SK-N-SH (cell line): ENCODE results near the gene AGO1. TPM values are rescaled to one million over a fixed set of nuclear protein-coding genes. Genes with fewer than 3 reads are reported as not detected.
A peak's percentile ranks its signal among the peaks of the same experiment; 100 is the strongest.

Experiments
- CTCF ChIA-PET: fragments of 300-600, 350-600 bp; formaldehyde crosslinking; extraction: SDS; loops from one replicate; lab custom pipeline; 2021; lab: Yijun Ruan, JAX
- POLR2A ChIA-PET: fragments of 350-600 bp; sonication (Branson Sonifier 250); formaldehyde crosslinking; extraction: SDS; loops from one replicate; lab custom pipeline; 2020; ENCODE audit warnings: antibody characterized with exemption, inconsistent platforms; lab: Yijun Ruan, JAX
- DNase-seq: peaks from one replicate; pipeline ENCODE4 v3.0.0; 2012
- H2AFZ ChIP-seq: fragments of 200-600 bp; sonication (generic); 2 replicates; pipeline ENCODE4 v1.8.1; 2016; ENCODE audit warnings: antibody characterized with exemption, mild to moderate bottlenecking, low read depth
- H3F3A ChIP-seq: fragments of 200-600 bp; sonication (generic); replicated peaks from 2 replicates; pipeline ENCODE3; 2016; ENCODE audit warnings: antibody characterized with exemption, mild to moderate bottlenecking; ENCODE audit not compliant: insufficient read depth
- H3K27ac ChIP-seq, 2 experiments: fragments of 200-500 bp in 1 of 2; fragments of 200-600 bp in 1 of 2; sonication (Bioruptor generic) in 1 of 2; sonication (generic), shearing (Covaris generic) in 1 of 2; 2 replicates each; pipeline versions ENCODE4 v1.5.1 to v1.6.1; 2014 to 2016; ENCODE audit warnings: low read depth in 2 of 2, inconsistent platforms in 1 of 2, low read length in 1 of 2, mild to moderate bottlenecking in 1 of 2, mixed read lengths in 1 of 2
- H3K27me3 ChIP-seq: fragments of 200-600 bp; sonication (generic), shearing (Covaris generic); 2 replicates; pipeline ENCODE4 v1.6.1; 2016; ENCODE audit warnings: mixed run types; ENCODE audit not compliant: insufficient read depth
- H3K36me3 ChIP-seq, 2 experiments: fragments of 200-500 bp in 1 of 2; fragments of 200-600 bp in 1 of 2; sonication (Bioruptor generic) in 1 of 2; sonication (generic) in 1 of 2; replicated peaks in 1 of 2; 2 replicates each; pipeline versions ENCODE3 to v1.5.1; 2014 to 2016; ENCODE audit warnings: low read length in 1 of 2, mild to moderate bottlenecking in 1 of 2; ENCODE audit not compliant: insufficient read depth in 2 of 2, control insufficient read depth in 1 of 2
- H3K4me1 ChIP-seq, 2 experiments: fragments of 200-500 bp in 1 of 2; fragments of 200-600 bp in 1 of 2; sonication (Bioruptor generic) in 1 of 2; sonication (generic), shearing (Covaris generic) in 1 of 2; 2 replicates each; pipeline versions ENCODE4 v1.5.1 to v1.6.1; 2014 to 2016; ENCODE audit warnings: low read depth in 1 of 2, low read length in 1 of 2, mixed run types in 1 of 2; ENCODE audit not compliant: insufficient read depth in 2 of 2, control insufficient read depth in 1 of 2
- H3K4me2 ChIP-seq: fragments of 200-600 bp; sonication (generic), shearing (Covaris generic); 2 replicates; pipeline ENCODE4 v1.6.1; 2017; ENCODE audit warnings: mixed run types
- H3K4me3 ChIP-seq, 2 experiments: fragments of 200-500 bp in 1 of 2; fragments of 200-600 bp in 1 of 2; sonication (Bioruptor generic) in 1 of 2; sonication (generic), shearing (Covaris generic) in 1 of 2; 2 replicates each; pipeline versions ENCODE4 v1.5.1 to v1.8.1; 2014 to 2016; ENCODE audit warnings: low read depth in 2 of 2, inconsistent platforms in 1 of 2, low read length in 1 of 2, mild to moderate bottlenecking in 1 of 2, mixed read lengths in 1 of 2, moderate library complexity in 1 of 2
- H3K79me2 ChIP-seq: fragments of 200-600 bp; sonication (generic); 2 replicates; pipeline ENCODE4 v1.8.1; 2017; ENCODE audit warnings: mild to moderate bottlenecking; ENCODE audit not compliant: insufficient read depth
- H3K9ac ChIP-seq: fragments of 200-600 bp; sonication (generic); 2 replicates; pipeline ENCODE4 v1.6.1; 2017; ENCODE audit warnings: mixed run types
- H3K9me2 ChIP-seq: fragments of 200-600 bp; sonication (generic); 2 replicates; pipeline ENCODE4 v1.6.1; 2017; ENCODE audit warnings: mixed run types
- H3K9me3 ChIP-seq: fragments of 200-600 bp; sonication (generic); 2 replicates; pipeline ENCODE4 v1.6.1; 2017; ENCODE audit warnings: mixed run types, mild to moderate bottlenecking, moderate library complexity
- H4K20me1 ChIP-seq: fragments of 200-600 bp; sonication (generic); 2 replicates; pipeline ENCODE4 v1.6.1; 2017; ENCODE audit warnings: mild to moderate bottlenecking, mixed run types; ENCODE audit not compliant: insufficient read depth
- CHD2 ChIP-seq: fragments of 150-350 bp; IDR thresholded peaks from 2 replicates; pipeline ENCODE4 v1.6.1; 2018; ENCODE audit warnings: low read length; ENCODE audit not compliant: partially characterized antibody
- EP300 ChIP-seq, 2 experiments: IDR thresholded peaks; 2 replicates each; pipeline versions ENCODE4 v1.4.0 to v1.6.1; 2012; ENCODE audit warnings: borderline replicate concordance in 1 of 2, low read depth in 1 of 2, low read length in 1 of 2
- FOXJ3 ChIP-seq: sonication (generic); formaldehyde crosslinking; IDR thresholded peaks from 2 replicates; pipeline ENCODE4 v1.5.1; 2020; ENCODE audit warnings: mild to moderate bottlenecking, missing genetic modification reagents
- FOXM1 ChIP-seq: IDR thresholded peaks from 2 replicates; pipeline ENCODE4 v1.4.0; 2012; ENCODE audit warnings: low read depth, mild to moderate bottlenecking
- GABPA ChIP-seq: IDR thresholded peaks from 2 replicates; pipeline ENCODE4 v1.4.0; 2012; ENCODE audit warnings: low read depth, mild to moderate bottlenecking
- MEF2A ChIP-seq: IDR thresholded peaks from 2 replicates; pipeline ENCODE4 v1.4.0; 2012; ENCODE audit warnings: low read depth, borderline replicate concordance
- MXI1 ChIP-seq: IDR thresholded peaks from 2 replicates; pipeline ENCODE4 v1.6.1; 2012; ENCODE audit warnings: mild to moderate bottlenecking, low read depth, low read length, improper control_type of control experiment
- NFIC ChIP-seq: IDR thresholded peaks from 2 replicates; pipeline ENCODE4 v1.4.0; 2012; ENCODE audit warnings: borderline replicate concordance
- NRF1 ChIP-seq: IDR thresholded peaks from 2 replicates; pipeline ENCODE4 v1.6.1; 2012; ENCODE audit warnings: low read depth, mild to moderate bottlenecking, low read length
- POLR2AphosphoS5 ChIP-seq: IDR thresholded peaks from 2 replicates; pipeline ENCODE4 v1.6.1; 2012; ENCODE audit warnings: low read depth, low read length
- RAD21 ChIP-seq: IDR thresholded peaks from 2 replicates; pipeline ENCODE4 v1.6.1; 2012; ENCODE audit warnings: mild to moderate bottlenecking, low read length
- RCOR1 ChIP-seq: fragments of 150-350 bp; IDR thresholded peaks from 2 replicates; pipeline ENCODE4 v1.6.1; 2017; ENCODE audit warnings: antibody characterized with exemption, low read length
- RFX5 ChIP-seq: IDR thresholded peaks from 2 replicates; pipeline ENCODE4 v1.6.1; 2012; ENCODE audit warnings: mild to moderate bottlenecking, improper control_type of control experiment, low read length
- SIN3A ChIP-seq: IDR thresholded peaks from 2 replicates; pipeline ENCODE4 v1.6.1; 2012; ENCODE audit warnings: low read depth, mild to moderate bottlenecking, low read length, moderate library complexity, borderline replicate concordance
- TAF1 ChIP-seq: IDR thresholded peaks from 2 replicates; pipeline ENCODE4 v1.6.1; 2012; ENCODE audit warnings: low read depth, mild to moderate bottlenecking, low read length, moderate library complexity, borderline replicate concordance
- TEAD4 ChIP-seq: IDR thresholded peaks from 2 replicates; pipeline ENCODE4 v1.4.0; 2012; ENCODE audit warnings: mild to moderate bottlenecking, borderline replicate concordance; ENCODE audit not compliant: insufficient read depth
- WGBS: methylation state at CpG from one replicate; pipeline ENCODE4 v1.1.6; 2017; ENCODE audit warnings: low lambda C conversion rate; 5-methylcytosine and 5-hydroxymethylcytosine counted together
- polyA plus RNA-seq, 3 experiments: library from polyadenylated mRNA; depleted of rRNA; stranded (reverse); fragments of >200 nt; gene quantifications; 2 replicates each; pipeline ENCODE4 v1.2.3, GENCODE V29; 2012
- TF ChIP-seq, protein P1 (sequence below): IDR thresholded peaks from 2 replicates; pipeline ENCODE4 v1.4.0; 2012; ENCODE audit warnings: low read depth
- TF ChIP-seq, protein P2 (sequence below): IDR thresholded peaks from 2 replicates; pipeline ENCODE4 v1.4.0; 2012; ENCODE audit warnings: low read depth, borderline replicate concordance
- TF ChIP-seq, protein P3 (sequence below): IDR thresholded peaks from 2 replicates; pipeline ENCODE4 v1.4.0; 2012; ENCODE audit warnings: low read depth, borderline replicate concordance
- TF ChIP-seq, protein P4 (sequence below): IDR thresholded peaks from 2 replicates; pipeline ENCODE4 v1.6.1; 2012; ENCODE audit warnings: mild to moderate bottlenecking, low read depth, low read length, moderate library complexity

The AGO1 gene
- polyA plus RNA-seq, 1 of the 3 experiments (the other 2 are of a cell fraction): 7.8 TPM

DNA sequence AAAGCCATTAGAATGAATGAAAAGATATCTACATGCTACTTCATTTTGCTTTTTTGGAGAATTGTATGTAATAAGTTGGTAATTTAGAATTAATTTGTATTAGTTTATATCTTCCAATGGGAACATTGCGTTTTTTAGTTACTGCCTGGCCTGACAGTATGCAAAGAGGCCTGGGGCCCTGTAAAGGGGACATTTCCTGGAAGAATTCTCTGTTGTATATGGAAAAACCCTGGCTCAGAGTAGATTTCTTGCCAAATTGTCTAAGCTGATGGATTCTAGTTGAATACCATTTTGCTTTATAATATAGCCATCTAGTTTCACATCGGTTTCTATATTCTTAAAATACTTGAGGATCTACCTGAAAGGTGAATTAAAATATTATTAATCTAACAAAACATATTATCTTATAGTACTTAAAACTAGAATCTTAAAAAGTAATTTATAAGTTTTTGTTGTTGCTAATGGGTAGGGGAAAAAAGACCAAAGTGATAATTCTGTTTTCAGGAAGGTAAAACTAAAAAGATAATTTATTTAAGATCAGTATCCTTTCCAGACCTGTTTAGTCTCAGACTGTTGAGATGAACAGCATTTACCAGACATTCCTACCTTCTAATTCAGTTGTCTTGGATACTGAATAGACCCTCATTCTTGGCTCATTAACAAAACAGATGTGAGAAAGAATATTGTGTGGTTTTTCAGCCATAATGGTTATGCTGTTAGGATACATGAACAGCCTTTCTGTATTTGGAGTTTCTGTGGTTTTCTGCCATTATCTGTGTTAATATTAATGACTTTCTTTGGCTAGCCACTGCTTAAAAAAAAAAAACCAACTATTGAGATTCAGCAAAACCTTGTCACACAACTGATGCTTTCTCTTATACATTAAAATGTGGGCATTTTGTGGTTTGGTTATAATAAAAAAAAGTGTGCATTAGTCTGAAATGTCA lies 52.7 kb downstream of the AGO1 start:
- WGBS: 26% methylated on average over 2 of the region's 2 CpGs

More for the DNA sequence above, 52.7 kb downstream of the AGO1 start:
- Histone ChIP-seq H3K36me3 (peaks cover 0 to 6% of the 10 kb centered on the region in 2 experiments), H3K4me1 (peaks cover 15 to 23% of the 10 kb centered on the region in 2 experiments; a peak in 3 of 4 replicates), H3K9me2 (no peaks in the 10 kb centered on the region), H3K27me3 (no peaks in the 10 kb centered on the region)
- TF ChIP-seq, protein P1, sequence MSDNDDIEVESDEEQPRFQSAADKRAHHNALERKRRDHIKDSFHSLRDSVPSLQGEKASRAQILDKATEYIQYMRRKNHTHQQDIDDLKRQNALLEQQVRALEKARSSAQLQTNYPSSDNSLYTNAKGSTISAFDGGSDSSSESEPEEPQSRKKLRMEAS: no peak
- TF ChIP-seq RCOR1 (no peak), SIN3A (no peak), TEAD4 (no peak), TAF1 (no peak), MXI1 (no peak), POLR2AphosphoS5 (no peak), EP300 (IDR thresholded peaks at IDR 0.05; ENCODE audit: borderline replicate concordance in 1 of 2, low read depth in 1 of 2, low read length in 1 of 2) (no peak), MEF2A (no peak), RFX5 (no peak), FOXJ3 (CRISPR knock-in tag) (no peak), NRF1 (no peak), GABPA (no peak), FOXM1 (no peak), RAD21 (no peak), NFIC (no peak), CHD2 (no peak)
- TF ChIP-seq, protein P2, sequence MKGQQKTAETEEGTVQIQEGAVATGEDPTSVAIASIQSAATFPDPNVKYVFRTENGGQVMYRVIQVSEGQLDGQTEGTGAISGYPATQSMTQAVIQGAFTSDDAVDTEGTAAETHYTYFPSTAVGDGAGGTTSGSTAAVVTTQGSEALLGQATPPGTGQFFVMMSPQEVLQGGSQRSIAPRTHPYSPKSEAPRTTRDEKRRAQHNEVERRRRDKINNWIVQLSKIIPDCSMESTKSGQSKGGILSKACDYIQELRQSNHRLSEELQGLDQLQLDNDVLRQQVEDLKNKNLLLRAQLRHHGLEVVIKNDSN: no peak
- TF ChIP-seq, protein P3, sequence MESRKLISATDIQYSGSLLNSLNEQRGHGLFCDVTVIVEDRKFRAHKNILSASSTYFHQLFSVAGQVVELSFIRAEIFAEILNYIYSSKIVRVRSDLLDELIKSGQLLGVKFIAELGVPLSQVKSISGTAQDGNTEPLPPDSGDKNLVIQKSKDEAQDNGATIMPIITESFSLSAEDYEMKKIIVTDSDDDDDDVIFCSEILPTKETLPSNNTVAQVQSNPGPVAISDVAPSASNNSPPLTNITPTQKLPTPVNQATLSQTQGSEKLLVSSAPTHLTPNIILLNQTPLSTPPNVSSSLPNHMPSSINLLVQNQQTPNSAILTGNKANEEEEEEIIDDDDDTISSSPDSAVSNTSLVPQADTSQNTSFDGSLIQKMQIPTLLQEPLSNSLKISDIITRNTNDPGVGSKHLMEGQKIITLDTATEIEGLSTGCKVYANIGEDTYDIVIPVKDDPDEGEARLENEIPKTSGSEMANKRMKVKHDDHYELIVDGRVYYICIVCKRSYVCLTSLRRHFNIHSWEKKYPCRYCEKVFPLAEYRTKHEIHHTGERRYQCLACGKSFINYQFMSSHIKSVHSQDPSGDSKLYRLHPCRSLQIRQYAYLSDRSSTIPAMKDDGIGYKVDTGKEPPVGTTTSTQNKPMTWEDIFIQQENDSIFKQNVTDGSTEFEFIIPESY: no peak
- TF ChIP-seq, protein P4, sequence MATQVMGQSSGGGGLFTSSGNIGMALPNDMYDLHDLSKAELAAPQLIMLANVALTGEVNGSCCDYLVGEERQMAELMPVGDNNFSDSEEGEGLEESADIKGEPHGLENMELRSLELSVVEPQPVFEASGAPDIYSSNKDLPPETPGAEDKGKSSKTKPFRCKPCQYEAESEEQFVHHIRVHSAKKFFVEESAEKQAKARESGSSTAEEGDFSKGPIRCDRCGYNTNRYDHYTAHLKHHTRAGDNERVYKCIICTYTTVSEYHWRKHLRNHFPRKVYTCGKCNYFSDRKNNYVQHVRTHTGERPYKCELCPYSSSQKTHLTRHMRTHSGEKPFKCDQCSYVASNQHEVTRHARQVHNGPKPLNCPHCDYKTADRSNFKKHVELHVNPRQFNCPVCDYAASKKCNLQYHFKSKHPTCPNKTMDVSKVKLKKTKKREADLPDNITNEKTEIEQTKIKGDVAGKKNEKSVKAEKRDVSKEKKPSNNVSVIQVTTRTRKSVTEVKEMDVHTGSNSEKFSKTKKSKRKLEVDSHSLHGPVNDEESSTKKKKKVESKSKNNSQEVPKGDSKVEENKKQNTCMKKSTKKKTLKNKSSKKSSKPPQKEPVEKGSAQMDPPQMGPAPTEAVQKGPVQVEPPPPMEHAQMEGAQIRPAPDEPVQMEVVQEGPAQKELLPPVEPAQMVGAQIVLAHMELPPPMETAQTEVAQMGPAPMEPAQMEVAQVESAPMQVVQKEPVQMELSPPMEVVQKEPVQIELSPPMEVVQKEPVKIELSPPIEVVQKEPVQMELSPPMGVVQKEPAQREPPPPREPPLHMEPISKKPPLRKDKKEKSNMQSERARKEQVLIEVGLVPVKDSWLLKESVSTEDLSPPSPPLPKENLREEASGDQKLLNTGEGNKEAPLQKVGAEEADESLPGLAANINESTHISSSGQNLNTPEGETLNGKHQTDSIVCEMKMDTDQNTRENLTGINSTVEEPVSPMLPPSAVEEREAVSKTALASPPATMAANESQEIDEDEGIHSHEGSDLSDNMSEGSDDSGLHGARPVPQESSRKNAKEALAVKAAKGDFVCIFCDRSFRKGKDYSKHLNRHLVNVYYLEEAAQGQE: no peak
- TF ChIP-seq, all 33 proteins: peak for 0
- Histone ChIP-seq H2AFZ (no peak overlapping the region), H3K9me3 (no peaks in the 10 kb centered on the region), H3F3A (peaks cover 8% of the 10 kb centered on the region), H3K4me3 (no peak overlapping the region), H3K9ac (no peak overlapping the region), H3K4me2 (no peak overlapping the region), H3K27ac (peak overlapping the region; percentile 7 to 83; a peak in 2 of 4 replicates), H3K79me2 (peaks cover 96% of the 10 kb centered on the region), H4K20me1 (peaks cover 16% of the 10 kb centered on the region)
- ChIA-PET POLR2A (no interaction called here), CTCF (no interaction called here)
- peak; percentile 33 for DNase-seq
